HG03520 (cell line): Measurements from ENCODE around the gene LIM2.
"Not testable (repeated sequence)": the region's sequence is repeated elsewhere in the genome, so short reads cannot be mapped to it uniquely, and the experiment has no call there.

Experiments used
- ATAC-seq: cut with Tn5 transposase; IDR thresholded peaks from one replicate; pipeline ENCODE4 v1.9.1; 2021; ENCODE audit warnings: mild to moderate bottlenecking, moderate library complexity; ENCODE audit not compliant: unreplicated experiment

Gene LIM2

GRCh38 chr19:51387924-51388389 is at the start of gene LIM2:
Gene LIM2, minus strand, starts transcription at chr19:51387974. Its CDS starts 531 bp downstream, at chr19:51387443.
- no peak for ATAC-seq

GRCh38 chr19:51434456-51434855 is 46.7 kb upstream of the LIM2 start:
- ATAC-seq: no peak

- no peak for ATAC-seq
These were observed 45.3 kb upstream of the LIM2 start for GRCh38 chr19:51433043-51433442.

GRCh38 chr19:51431124-51431523 is 43.4 kb upstream of the LIM2 start:
- ATAC-seq: no peak

GRCh38 chr19:51430221-51430620 is 42.4 kb upstream of the LIM2 start:
- ATAC-seq: no peak

GRCh38 chr19:51427201-51427600 is 39.4 kb upstream of the LIM2 start:
- no peak for ATAC-seq

- ATAC-seq: no peak
These were observed 34.3 kb upstream of the LIM2 start for GRCh38 chr19:51422053-51422448.

- no peak for ATAC-seq
These were observed 33.7 kb upstream of the LIM2 start for GRCh38 chr19:51421229-51422052.

- not testable (repeated sequence) for ATAC-seq
These were observed 32.7 kb upstream of the LIM2 start for GRCh38 chr19:51420511-51420910.

- no peak for ATAC-seq
These were observed 30.9 kb upstream of the LIM2 start for GRCh38 chr19:51418707-51419106.

GRCh38 chr19:51417810-51418157 is 30.0 kb upstream of the LIM2 start:
- ATAC-seq: no peak

- peak; percentile 54 for ATAC-seq
These were observed 29.5 kb upstream of the LIM2 start, which contains the start of gene SIGLEC10 for GRCh38 chr19:51417107-51417809. Gene SIGLEC10, minus strand, starts transcription at chr19:51417642. Its CDS starts 61 bp downstream, at chr19:51417581.

GRCh38 chr19:51416422-51416821 is 28.6 kb upstream of the LIM2 start:
- not testable (repeated sequence) for ATAC-seq

- no peak for ATAC-seq
These were observed 27.4 kb upstream of the LIM2 start for GRCh38 chr19:51415187-51415586.

- no peak for ATAC-seq
These were observed 23.4 kb upstream of the LIM2 start for GRCh38 chr19:51410950-51411748.

GRCh38 chr19:51407511-51408131 is 19.8 kb upstream of the LIM2 start:
- ATAC-seq: no peak

- ATAC-seq: no peak
These were observed 14.3 kb upstream of the LIM2 start for GRCh38 chr19:51402117-51402516.

- not testable (repeated sequence) for ATAC-seq
These were observed 12.2 kb upstream of the LIM2 start for GRCh38 chr19:51399936-51400335.

GRCh38 chr19:51399231-51399630 is 11.5 kb upstream of the LIM2 start:
- ATAC-seq: no peak

GRCh38 chr19:51398096-51398704 is 10.4 kb upstream of the LIM2 start:
- ATAC-seq: no peak
